OCI-LY1 (cell line): Measurements from ENCODE around the gene ESYT2.
A peak's percentile ranks its signal among the peaks of the same experiment; 100 is the strongest.

Experiments
- H2AFZ ChIP-seq: fragments of 200-600 bp; sonication (generic), shearing (Covaris generic); 2 replicates; pipeline ENCODE4 v1.6.0; 2014; ENCODE audit warnings: antibody characterized with exemption, mild to moderate bottlenecking, low read length
- H3F3A ChIP-seq: fragments of 200-600 bp; sonication (generic), shearing (Covaris generic); 2 replicates; pipeline ENCODE4 v1.6.0; 2014; ENCODE audit warnings: mild to moderate bottlenecking, antibody characterized with exemption, low read length, moderate library complexity; ENCODE audit not compliant: insufficient read depth
- H3K27ac ChIP-seq: fragments of 200-600 bp; sonication (generic); 2 replicates; pipeline ENCODE4 v1.5.1; 2014; ENCODE audit warnings: low read length, mixed run types, mild to moderate bottlenecking, low read depth; ENCODE audit not compliant: poor library complexity, severe bottlenecking
- H3K27me3 ChIP-seq: fragments of 200-600 bp; sonication (generic); 2 replicates; pipeline ENCODE4 v1.6.0; 2014; ENCODE audit warnings: antibody characterized with exemption, mild to moderate bottlenecking, low read length, moderate library complexity; ENCODE audit not compliant: insufficient read depth
- H3K36me3 ChIP-seq: fragments of 200-600 bp; sonication (generic); 2 replicates; pipeline ENCODE4 v1.6.1; 2014; ENCODE audit warnings: mild to moderate bottlenecking, antibody characterized with exemption, low read length, moderate library complexity, mixed read lengths; ENCODE audit not compliant: insufficient read depth
- H3K4me1 ChIP-seq: fragments of 200-600 bp; sonication (generic); 2 replicates; pipeline ENCODE4 v1.5.1; 2014; ENCODE audit warnings: mild to moderate bottlenecking, low read length, moderate library complexity; ENCODE audit not compliant: insufficient read depth, severe bottlenecking
- H3K4me2 ChIP-seq: fragments of 200-600 bp; sonication (generic), shearing (Covaris generic); 2 replicates; pipeline ENCODE4 v1.6.1; 2014; ENCODE audit warnings: low read length
- H3K4me3 ChIP-seq: fragments of 200-600 bp; sonication (generic); 2 replicates; pipeline ENCODE4 v1.5.1; 2014; ENCODE audit warnings: low read length, low read depth, mild to moderate bottlenecking, mixed read lengths; ENCODE audit not compliant: poor library complexity, severe bottlenecking
- H3K79me2 ChIP-seq: fragments of 200-600 bp; shearing (Covaris generic); 2 replicates; pipeline ENCODE4 v1.6.1; 2016; ENCODE audit warnings: mixed run types, low read length, mixed read lengths; ENCODE audit not compliant: insufficient read depth
- H3K9ac ChIP-seq: fragments of 200-600 bp; sonication (generic), shearing (Covaris generic); 2 replicates; pipeline ENCODE4 v1.6.1; 2014; ENCODE audit warnings: mild to moderate bottlenecking, low read length, mixed read lengths
- H3K9me2 ChIP-seq: fragments of 200-600 bp; sonication (generic), shearing (Covaris generic); 2 replicates; pipeline ENCODE4 v1.6.1; 2014; ENCODE audit warnings: low read depth, mild to moderate bottlenecking, low read length, mixed read lengths
- H3K9me3 ChIP-seq: fragments of 200-600 bp; shearing (Covaris generic); 2 replicates; pipeline ENCODE4 v1.6.1; 2014; ENCODE audit warnings: low read length, mixed read lengths
- H4K20me1 ChIP-seq: fragments of 200-600 bp; sonication (generic), shearing (Covaris generic); 2 replicates; pipeline ENCODE4 v1.6.0; 2016; ENCODE audit warnings: mild to moderate bottlenecking, low read length; ENCODE audit not compliant: insufficient read depth
- EZH2 ChIP-seq: fragments of 200-600 bp; sonication (generic), shearing (Covaris generic); IDR thresholded peaks from 2 replicates; pipeline ENCODE4 v1.8.0; 2017; ENCODE audit warnings: borderline replicate concordance, mixed run types, mild to moderate bottlenecking, antibody characterized with exemption, low read length, moderate library complexity, mixed read lengths
- TF ChIP-seq, protein P1 (sequence below): fragments of 200-600 bp; sonication (generic), shearing (Covaris generic); IDR thresholded peaks from 2 replicates; pipeline ENCODE4 v1.5.1; 2017; ENCODE audit warnings: mild to moderate bottlenecking, antibody characterized with exemption, low read length, moderate library complexity, mixed read lengths

ESYT2 gene

DNA sequence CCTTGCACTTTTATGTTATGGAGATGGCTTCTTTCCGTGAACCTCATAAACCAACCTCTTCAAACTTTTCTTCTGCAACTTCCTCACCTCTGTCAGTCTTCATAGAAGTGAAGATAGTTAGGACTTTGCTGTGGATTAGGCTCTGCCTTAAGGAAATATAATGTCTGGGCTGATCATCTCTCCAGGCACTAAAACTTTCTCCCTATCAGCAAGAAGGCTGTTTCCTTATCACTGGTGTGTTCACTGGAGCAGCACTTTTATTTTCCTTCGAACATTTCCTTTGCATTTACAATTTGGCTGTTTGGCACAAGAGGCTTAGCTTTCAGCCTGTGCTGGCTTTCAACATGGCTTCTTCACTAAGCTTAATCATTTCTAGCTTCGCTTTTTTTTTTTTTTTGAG, 52.8 kb downstream of the ESYT2 start:
- Histone ChIP-seq H3F3A (no peaks in the 10 kb centered on the region), H3K4me2 (no peak overlapping the region), H3K4me3 (no peak overlapping the region), H2AFZ (no peak overlapping the region), H3K27me3 (no peaks in the 10 kb centered on the region), H3K36me3 (peaks cover 27% of the 10 kb centered on the region), H4K20me1 (no peaks in the 10 kb centered on the region), H3K9me3 (no peaks in the 10 kb centered on the region), H3K9me2 (no peaks in the 10 kb centered on the region), H3K4me1 (no peaks in the 10 kb centered on the region), H3K79me2 (no peaks in the 10 kb centered on the region), H3K27ac (no peak overlapping the region), H3K9ac (no peak overlapping the region)
- TF ChIP-seq, protein P1, sequence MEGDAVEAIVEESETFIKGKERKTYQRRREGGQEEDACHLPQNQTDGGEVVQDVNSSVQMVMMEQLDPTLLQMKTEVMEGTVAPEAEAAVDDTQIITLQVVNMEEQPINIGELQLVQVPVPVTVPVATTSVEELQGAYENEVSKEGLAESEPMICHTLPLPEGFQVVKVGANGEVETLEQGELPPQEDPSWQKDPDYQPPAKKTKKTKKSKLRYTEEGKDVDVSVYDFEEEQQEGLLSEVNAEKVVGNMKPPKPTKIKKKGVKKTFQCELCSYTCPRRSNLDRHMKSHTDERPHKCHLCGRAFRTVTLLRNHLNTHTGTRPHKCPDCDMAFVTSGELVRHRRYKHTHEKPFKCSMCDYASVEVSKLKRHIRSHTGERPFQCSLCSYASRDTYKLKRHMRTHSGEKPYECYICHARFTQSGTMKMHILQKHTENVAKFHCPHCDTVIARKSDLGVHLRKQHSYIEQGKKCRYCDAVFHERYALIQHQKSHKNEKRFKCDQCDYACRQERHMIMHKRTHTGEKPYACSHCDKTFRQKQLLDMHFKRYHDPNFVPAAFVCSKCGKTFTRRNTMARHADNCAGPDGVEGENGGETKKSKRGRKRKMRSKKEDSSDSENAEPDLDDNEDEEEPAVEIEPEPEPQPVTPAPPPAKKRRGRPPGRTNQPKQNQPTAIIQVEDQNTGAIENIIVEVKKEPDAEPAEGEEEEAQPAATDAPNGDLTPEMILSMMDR: no peak
- TF ChIP-seq EZH2: no peak

DNA sequence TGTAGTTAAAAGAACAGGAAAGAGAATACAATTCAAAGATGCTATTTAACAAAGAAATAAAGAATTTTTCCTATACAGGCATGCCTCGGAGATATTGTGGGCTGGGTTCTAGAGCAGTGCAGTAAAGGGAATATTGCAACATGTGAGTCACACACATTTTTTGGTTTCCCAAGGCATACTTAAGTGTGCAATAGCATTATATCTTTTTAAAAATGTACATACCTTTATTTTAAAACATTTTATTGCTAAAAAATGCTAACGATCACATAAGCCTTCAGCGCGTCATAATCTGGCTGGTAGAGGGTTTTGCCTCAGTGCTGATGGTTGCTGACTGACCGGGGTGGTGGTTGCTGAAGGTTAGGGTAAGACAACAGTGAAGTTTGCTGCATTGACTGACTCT, 54.4 kb downstream of the ESYT2 start:
- H3K9ac ChIP-seq: no peak overlapping the region
- no peaks in the 10 kb centered on the region for H3K4me1 ChIP-seq
- H3K79me2 ChIP-seq: no peaks in the 10 kb centered on the region
- H3K27me3 ChIP-seq: no peaks in the 10 kb centered on the region
- H3K36me3 ChIP-seq: peaks cover 14% of the 10 kb centered on the region; the same call in 1 of the 2 replicates
- no peak overlapping the region for H3K4me3 ChIP-seq
- no peak overlapping the region for H3K4me2 ChIP-seq
- H3K9me2 ChIP-seq: no peaks in the 10 kb centered on the region
- no peak overlapping the region for H2AFZ ChIP-seq
- H3K27ac ChIP-seq: no peak overlapping the region
- no peaks in the 10 kb centered on the region for H3F3A ChIP-seq
- H4K20me1 ChIP-seq: no peaks in the 10 kb centered on the region
- TF ChIP-seq, protein P1: no peak
- TF ChIP-seq EZH2: no peak
- no peaks in the 10 kb centered on the region for H3K9me3 ChIP-seq

DNA sequence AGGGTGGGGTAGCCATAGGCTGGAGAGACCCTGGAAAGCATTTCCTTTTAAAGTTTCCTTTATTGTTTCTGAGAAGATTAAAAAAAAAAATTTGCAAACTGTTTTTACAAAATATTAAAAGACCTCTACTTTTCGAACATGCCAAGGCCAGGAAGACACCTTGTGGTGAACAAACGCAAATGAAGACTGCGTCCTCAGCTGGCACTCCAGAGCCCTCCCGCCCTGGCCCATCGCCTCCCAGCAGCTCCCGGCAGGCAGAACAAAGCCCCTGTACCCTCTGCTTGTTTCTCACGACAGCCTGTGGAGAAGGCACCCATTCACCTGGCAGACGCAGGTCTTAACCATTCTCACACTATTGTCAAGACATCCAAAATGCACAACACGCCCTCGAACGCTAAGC, 56.4 kb downstream of the ESYT2 start:
- Histone ChIP-seq H3K79me2 (no peaks in the 10 kb centered on the region), H3K36me3 (peaks cover 11% of the 10 kb centered on the region; the same call in 1 of the 2 replicates), H3K27me3 (no peaks in the 10 kb centered on the region), H3K4me1 (no peaks in the 10 kb centered on the region), H3K9me2 (no peaks in the 10 kb centered on the region), H3K4me3 (no peak overlapping the region), H2AFZ (no peak overlapping the region), H3F3A (no peaks in the 10 kb centered on the region), H4K20me1 (no peaks in the 10 kb centered on the region), H3K9me3 (no peaks in the 10 kb centered on the region), H3K4me2 (no peak overlapping the region), H3K27ac (no peak overlapping the region), H3K9ac (no peak overlapping the region)
- TF ChIP-seq EZH2: no peak
- TF ChIP-seq, protein P1: 0 out of 2 replicates have a peak, but pooled peaks have one; percentile 11
